ENCODE results near the gene FHIP2A. TPM values are rescaled to one million over a fixed set of nuclear protein-coding genes. Genes with fewer than 3 reads are reported as not detected.
A peak's percentile ranks its signal among the peaks of the same experiment; 100 is the strongest.
"Not testable (repeated sequence)": the region's sequence is repeated elsewhere in the genome, so short reads cannot be mapped to it uniquely, and the experiment has no call there.

Gene FHIP2A
- polyA plus RNA-seq, 1 donor: 18.8 TPM

DNA sequence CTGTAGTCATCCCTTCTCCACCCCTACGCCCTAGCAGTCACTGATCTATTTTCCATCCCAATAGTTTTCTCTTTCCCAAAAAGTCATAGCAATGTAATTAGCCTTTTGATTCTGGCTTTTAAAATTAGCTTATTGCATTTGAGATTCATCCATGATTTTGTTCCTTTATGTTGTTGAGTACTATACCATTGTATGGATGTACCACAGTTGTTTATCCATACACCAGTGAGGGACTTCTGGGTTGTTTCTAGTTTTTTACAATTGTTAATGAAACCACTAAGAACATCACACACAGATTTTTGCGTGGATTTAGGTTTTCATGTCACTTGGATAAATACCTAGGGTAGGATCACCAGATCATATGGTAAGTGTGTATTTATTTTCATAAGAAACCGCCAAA lies 16.1 kb downstream of the FHIP2A start:
- H3K27ac ChIP-seq (ENCODE audit: low read length): no peak overlapping the region
- no peak for DNase-seq
- WGBS (ENCODE audit: insufficient coverage, low lambda C conversion rate): 100% methylated on average over 2 of the region's 3 CpGs

DNA sequence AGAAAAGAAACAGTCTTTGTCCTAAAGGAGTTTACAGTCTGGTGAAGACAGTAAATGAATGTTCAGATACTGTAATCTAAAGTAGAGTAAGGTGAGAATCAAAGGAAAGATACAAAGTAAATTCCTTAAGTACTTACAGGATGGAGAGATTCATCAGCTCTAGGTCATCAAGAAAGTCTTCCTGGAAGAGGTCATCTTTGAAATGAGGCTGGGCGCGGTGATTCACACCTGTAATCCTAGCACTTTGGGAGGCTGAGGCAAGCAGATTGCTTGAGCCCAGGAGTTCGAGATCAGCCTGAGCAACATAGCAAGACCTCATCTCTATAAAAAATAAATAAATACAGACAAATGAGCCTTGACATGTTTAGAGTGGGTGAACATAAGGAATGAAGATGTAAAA lies 18.3 kb downstream of the FHIP2A start:
- peaks cover 73% of the 10 kb centered on the region for H3K36me3 ChIP-seq (ENCODE audit: control insufficient read depth, insufficient read depth, low read length)
- H3K4me1 ChIP-seq (ENCODE audit: control insufficient read depth, insufficient read depth, low read length): no peaks in the 10 kb centered on the region
- H3K27me3 ChIP-seq (ENCODE audit: control insufficient read depth, insufficient read depth, low read length): no peaks in the 10 kb centered on the region
- no CpG with 5 or more reads among the region's 3 CpGs for WGBS (ENCODE audit: insufficient coverage, low lambda C conversion rate)
- no peak for DNase-seq
- H3K4me3 ChIP-seq (ENCODE audit: low read length): no peak overlapping the region
- H3K9me3 ChIP-seq (ENCODE audit: control insufficient read depth, low read depth, low read length): no peaks in the 10 kb centered on the region
- H3K27ac ChIP-seq (ENCODE audit: low read length): no peak overlapping the region

More for the DNA sequence above, 16.1 kb downstream of the FHIP2A start:
- H3K27me3 ChIP-seq (ENCODE audit: control insufficient read depth, insufficient read depth, low read length): no peaks in the 10 kb centered on the region
- no peaks in the 10 kb centered on the region for H3K9me3 ChIP-seq (ENCODE audit: control insufficient read depth, low read depth, low read length)
- no peaks in the 10 kb centered on the region for H3K4me1 ChIP-seq (ENCODE audit: control insufficient read depth, insufficient read depth, low read length)
- H3K4me3 ChIP-seq (ENCODE audit: low read length): no peak overlapping the region
- H3K36me3 ChIP-seq (ENCODE audit: control insufficient read depth, insufficient read depth, low read length): peaks cover 65% of the 10 kb centered on the region

DNA sequence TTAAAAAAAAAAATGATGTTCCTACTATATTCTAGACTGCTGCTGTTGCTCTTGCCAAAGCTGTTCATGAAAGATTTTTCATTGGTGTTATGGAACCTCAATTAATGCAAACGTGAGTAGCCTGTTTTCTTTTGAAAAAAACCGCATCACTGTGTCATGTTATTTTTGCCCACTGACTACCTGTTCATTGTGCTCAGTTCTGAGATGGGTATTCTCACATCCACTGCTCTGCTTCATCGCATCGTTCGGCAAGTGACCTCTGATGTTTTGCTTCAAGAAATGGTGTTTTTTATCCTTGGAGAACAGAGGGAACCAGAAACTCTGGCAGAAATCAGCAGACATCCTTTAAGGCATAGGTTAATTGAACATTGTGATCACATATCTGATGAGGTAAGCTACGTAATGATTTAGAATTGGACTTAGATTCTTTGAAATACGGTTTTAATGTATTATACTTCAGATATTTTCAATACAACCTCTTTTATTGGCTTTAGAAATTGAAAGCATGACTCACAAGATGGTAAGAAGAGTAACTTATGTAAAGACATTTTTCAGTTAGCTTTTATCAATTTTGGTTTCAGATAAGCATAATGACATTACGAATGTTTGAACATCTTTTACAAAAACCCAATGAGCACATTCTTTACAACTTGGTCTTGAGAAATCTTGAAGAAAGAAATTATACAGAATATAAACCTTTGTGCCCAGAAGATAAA lies 24.6 kb downstream of the FHIP2A start:
- WGBS (ENCODE audit: insufficient coverage, low lambda C conversion rate): 93% methylated on average over 3 of the region's 8 CpGs
- no peaks in the 10 kb centered on the region for H3K27me3 ChIP-seq (ENCODE audit: control insufficient read depth, insufficient read depth, low read length)
- H3K27ac ChIP-seq (ENCODE audit: low read length): no peak overlapping the region
- H3K4me3 ChIP-seq (ENCODE audit: low read length): no peak overlapping the region
- no peak for DNase-seq
- no peaks in the 10 kb centered on the region for H3K9me3 ChIP-seq (ENCODE audit: control insufficient read depth, low read depth, low read length)
- peaks cover 69% of the 10 kb centered on the region for H3K36me3 ChIP-seq (ENCODE audit: control insufficient read depth, insufficient read depth, low read length)
- H3K4me1 ChIP-seq (ENCODE audit: control insufficient read depth, insufficient read depth, low read length): no peaks in the 10 kb centered on the region

DNA sequence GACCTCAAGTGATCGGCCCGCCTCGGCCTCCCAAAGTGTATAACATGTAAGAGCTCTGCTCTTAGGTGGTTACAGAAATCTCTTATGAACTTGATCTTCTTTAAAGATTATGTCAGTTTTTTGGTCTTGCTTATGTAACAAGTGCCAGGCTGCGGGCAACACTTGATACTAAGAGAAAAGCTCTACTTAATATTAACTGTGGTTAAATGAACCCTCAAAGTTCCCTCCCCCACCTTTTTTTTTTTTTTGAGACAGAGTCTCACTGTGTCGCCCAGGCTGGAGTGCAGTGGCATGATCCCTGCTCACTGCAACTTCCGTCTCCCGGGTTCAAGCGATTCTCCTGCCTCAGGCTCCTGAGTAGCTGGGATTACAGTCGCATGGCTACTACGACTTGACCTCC lies 25.9 kb downstream of the FHIP2A start:
- not testable (repeated sequence) for DNase-seq; H3K4me1 ChIP-seq (ENCODE audit: control insufficient read depth, insufficient read depth, low read length); H3K9me3 ChIP-seq (ENCODE audit: control insufficient read depth, low read depth, low read length); H3K4me3 ChIP-seq (ENCODE audit: low read length); H3K27me3 ChIP-seq (ENCODE audit: control insufficient read depth, insufficient read depth, low read length); H3K27ac ChIP-seq (ENCODE audit: low read length)
- peaks cover 63% of the 10 kb centered on the region for H3K36me3 ChIP-seq (ENCODE audit: control insufficient read depth, insufficient read depth, low read length)
- no CpG with 5 or more reads among the region's 10 CpGs for WGBS (ENCODE audit: insufficient coverage, low lambda C conversion rate)

DNA sequence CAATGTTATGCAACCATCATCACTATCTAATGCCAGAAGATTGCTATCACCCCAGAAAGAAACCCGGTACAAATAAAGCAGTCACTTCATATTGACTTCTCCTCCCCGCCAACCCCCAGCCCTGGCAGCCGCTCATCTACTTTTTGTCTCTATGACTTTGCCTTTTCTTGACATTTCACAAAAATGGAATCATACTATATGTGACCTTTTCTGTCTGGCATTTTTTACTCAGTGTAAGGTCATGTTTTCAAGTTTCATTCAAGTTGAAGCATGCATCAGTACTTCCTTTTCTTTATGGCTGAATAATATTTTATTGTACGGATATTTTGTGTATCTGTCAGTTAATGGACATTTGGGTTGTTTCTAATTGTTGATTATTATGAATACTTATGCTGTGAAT lies 28.1 kb downstream of the FHIP2A start:
- 100% methylated on average over 2 of the region's 4 CpGs for WGBS (ENCODE audit: insufficient coverage, low lambda C conversion rate)
- DNase-seq: no peak
- Histone ChIP-seq H3K27me3 (ENCODE audit: control insufficient read depth, insufficient read depth, low read length) (no peaks in the 10 kb centered on the region), H3K4me3 (ENCODE audit: low read length) (no peak overlapping the region), H3K27ac (ENCODE audit: low read length) (no peak overlapping the region), H3K4me1 (ENCODE audit: control insufficient read depth, insufficient read depth, low read length) (no peaks in the 10 kb centered on the region), H3K36me3 (ENCODE audit: control insufficient read depth, insufficient read depth, low read length) (peaks cover 52% of the 10 kb centered on the region), H3K9me3 (ENCODE audit: control insufficient read depth, low read depth, low read length) (no peaks in the 10 kb centered on the region)

DNA sequence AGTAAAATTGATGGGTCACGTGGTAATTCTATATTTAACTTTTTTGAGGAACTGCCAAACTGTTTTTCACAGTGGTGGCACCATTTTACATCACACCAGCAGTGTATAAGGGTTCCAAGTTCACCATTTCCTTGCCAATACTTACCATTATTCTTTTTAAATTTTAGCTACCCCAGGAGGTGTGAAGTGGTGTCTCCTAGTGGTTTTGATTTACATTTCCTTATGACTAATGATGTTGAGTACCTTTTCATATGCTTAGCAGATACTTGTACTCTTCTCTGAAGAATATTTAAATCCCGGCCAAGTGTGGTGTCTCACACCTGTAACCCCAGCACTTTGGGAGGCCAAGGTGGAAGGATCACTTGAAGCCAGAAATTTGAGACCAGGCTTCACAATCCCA lies 28.5 kb downstream of the FHIP2A start:
- Histone ChIP-seq H3K9me3 (ENCODE audit: control insufficient read depth, low read depth, low read length) (no peaks in the 10 kb centered on the region), H3K36me3 (ENCODE audit: control insufficient read depth, insufficient read depth, low read length) (peaks cover 48% of the 10 kb centered on the region), H3K27me3 (ENCODE audit: control insufficient read depth, insufficient read depth, low read length) (no peaks in the 10 kb centered on the region), H3K4me1 (ENCODE audit: control insufficient read depth, insufficient read depth, low read length) (no peaks in the 10 kb centered on the region), H3K27ac (ENCODE audit: low read length) (no peak overlapping the region), H3K4me3 (ENCODE audit: low read length) (no peak overlapping the region)
- 57% methylated on average over 1 of the region's 2 CpGs for WGBS (ENCODE audit: insufficient coverage, low lambda C conversion rate)
- no peak for DNase-seq

DNA sequence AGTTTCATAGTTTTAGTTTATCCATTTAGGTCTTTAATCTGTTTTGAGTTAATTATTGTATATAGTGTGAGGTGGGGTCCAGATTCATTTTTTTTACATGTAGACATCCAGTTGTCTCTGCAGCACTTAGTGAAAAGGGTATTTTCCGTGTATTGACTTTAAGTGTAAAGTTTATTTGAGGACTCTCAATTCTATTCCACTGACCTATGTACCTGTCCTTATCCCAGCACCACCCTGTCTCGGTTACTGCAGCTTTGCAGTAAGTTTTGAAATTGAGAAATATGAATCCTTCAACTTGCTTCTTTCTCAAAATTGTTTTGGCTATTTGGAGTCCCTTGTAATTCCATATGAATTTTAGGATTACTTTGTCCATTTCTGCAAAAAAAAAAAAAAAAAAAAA lies 29.8 kb downstream of the FHIP2A start:
- Histone ChIP-seq H3K36me3 (ENCODE audit: control insufficient read depth, insufficient read depth, low read length) (peaks cover 49% of the 10 kb centered on the region), H3K9me3 (ENCODE audit: control insufficient read depth, low read depth, low read length) (no peaks in the 10 kb centered on the region)
- WGBS (ENCODE audit: insufficient coverage, low lambda C conversion rate): no CpG with 5 or more reads among the region's 2 CpGs

DNA sequence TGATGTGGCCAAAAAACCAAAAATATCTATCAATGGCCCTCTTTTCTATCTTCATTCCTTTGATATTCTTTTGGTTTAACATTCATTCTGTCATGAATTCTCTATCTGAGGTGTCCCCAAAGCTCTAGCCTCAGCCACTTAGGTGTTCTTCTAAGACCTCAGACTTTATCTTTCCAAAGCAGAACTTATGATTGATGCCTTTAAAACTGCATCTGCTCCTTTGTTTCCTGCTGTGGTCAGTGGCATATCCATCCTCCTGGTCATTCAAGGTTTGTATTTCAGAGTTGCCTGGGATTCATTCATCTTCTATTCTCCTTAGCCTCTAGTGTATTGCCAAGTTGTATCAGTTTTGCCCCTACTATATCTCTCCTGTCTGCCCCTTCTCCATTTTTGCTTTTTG lies 30.6 kb downstream of the FHIP2A start:
- DNase-seq: no peak
- Histone ChIP-seq H3K27ac (ENCODE audit: low read length) (no peak overlapping the region), H3K36me3 (ENCODE audit: control insufficient read depth, insufficient read depth, low read length) (peaks cover 53% of the 10 kb centered on the region), H3K4me3 (ENCODE audit: low read length) (no peak overlapping the region), H3K9me3 (ENCODE audit: control insufficient read depth, low read depth, low read length) (no peaks in the 10 kb centered on the region), H3K4me1 (ENCODE audit: control insufficient read depth, insufficient read depth, low read length) (no peaks in the 10 kb centered on the region), H3K27me3 (ENCODE audit: control insufficient read depth, insufficient read depth, low read length) (no peaks in the 10 kb centered on the region)

More for the DNA sequence above, 29.8 kb downstream of the FHIP2A start:
- DNase-seq: peak in 1 of 2 donors; percentile 20
- no peak overlapping the region for H3K4me3 ChIP-seq (ENCODE audit: low read length)
- H3K4me1 ChIP-seq (ENCODE audit: control insufficient read depth, insufficient read depth, low read length): no peaks in the 10 kb centered on the region
- no peak overlapping the region for H3K27ac ChIP-seq (ENCODE audit: low read length)
- H3K27me3 ChIP-seq (ENCODE audit: control insufficient read depth, insufficient read depth, low read length): no peaks in the 10 kb centered on the region

DNA sequence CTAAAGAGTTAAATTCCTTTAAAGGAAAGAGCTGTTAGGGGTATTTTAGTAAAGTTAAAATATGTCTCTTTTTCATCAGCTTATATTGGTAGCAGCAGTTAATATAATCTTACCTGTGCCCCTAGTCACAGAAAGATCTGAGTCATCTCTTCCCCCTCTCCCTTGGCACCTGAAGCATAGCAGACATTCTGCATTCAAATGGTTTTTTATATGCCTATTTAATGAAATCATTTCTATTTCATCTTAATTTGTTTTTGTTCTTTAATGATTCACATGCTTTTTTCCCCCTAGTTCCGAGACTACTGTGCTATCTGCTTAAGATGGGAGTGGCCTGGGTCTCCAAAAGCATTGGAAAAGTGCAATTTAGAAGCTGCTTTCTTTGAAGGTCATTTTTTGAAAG lies 33.3 kb downstream of the FHIP2A start:
- 100% methylated on average over 1 of the region's 1 CpG for WGBS (ENCODE audit: insufficient coverage, low lambda C conversion rate)
- Histone ChIP-seq H3K4me3 (ENCODE audit: low read length) (no peak overlapping the region), H3K4me1 (ENCODE audit: control insufficient read depth, insufficient read depth, low read length) (no peaks in the 10 kb centered on the region), H3K9me3 (ENCODE audit: control insufficient read depth, low read depth, low read length) (no peaks in the 10 kb centered on the region), H3K27me3 (ENCODE audit: control insufficient read depth, insufficient read depth, low read length) (no peaks in the 10 kb centered on the region), H3K36me3 (ENCODE audit: control insufficient read depth, insufficient read depth, low read length) (peaks cover 40% of the 10 kb centered on the region), H3K27ac (ENCODE audit: low read length) (no peak overlapping the region)
- DNase-seq: no peak

DNA sequence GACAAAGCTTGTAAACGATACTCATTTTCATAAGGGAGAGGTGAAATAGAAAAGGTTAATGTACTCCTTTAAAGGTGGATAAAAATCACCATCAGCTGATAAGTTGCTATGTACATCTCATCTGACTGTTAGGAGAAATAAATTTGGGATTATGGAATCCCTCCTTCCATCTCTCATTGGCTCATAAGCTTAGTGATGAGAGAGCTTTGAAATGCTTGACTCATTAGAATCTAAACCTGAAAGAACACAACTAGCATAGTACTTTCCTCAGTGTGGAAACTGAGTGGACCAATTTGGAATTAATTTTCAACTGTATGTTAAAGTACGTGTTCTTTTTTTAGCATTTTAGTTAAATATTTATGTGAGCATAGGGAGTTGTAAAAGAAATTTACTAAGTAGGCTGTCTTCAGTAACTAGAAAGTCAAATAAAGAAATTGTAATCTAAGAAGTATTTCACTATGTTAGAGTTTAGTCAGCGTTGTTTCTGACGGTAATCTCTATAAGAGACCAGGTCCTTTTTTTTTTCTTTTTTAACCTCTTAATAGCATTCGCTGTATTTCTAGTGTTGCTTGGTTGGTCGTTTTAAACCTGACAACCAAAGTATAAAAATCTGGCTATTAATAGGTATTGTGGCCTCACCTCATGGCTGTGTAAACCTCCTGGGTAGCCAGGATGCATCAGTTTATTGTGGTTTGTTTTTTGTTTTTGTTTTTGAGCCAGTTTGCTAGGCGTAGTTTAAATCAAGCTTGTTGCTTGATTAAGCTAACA lies 34.4 kb downstream of the FHIP2A start:
- Histone ChIP-seq H3K27me3 (ENCODE audit: control insufficient read depth, insufficient read depth, low read length) (no peaks in the 10 kb centered on the region), H3K27ac (ENCODE audit: low read length) (no peak overlapping the region), H3K9me3 (ENCODE audit: control insufficient read depth, low read depth, low read length) (no peaks in the 10 kb centered on the region), H3K4me3 (ENCODE audit: low read length) (no peak overlapping the region), H3K36me3 (ENCODE audit: control insufficient read depth, insufficient read depth, low read length) (peaks cover 36% of the 10 kb centered on the region), H3K4me1 (ENCODE audit: control insufficient read depth, insufficient read depth, low read length) (no peaks in the 10 kb centered on the region)
- WGBS (ENCODE audit: insufficient coverage, low lambda C conversion rate): 73% methylated on average over 3 of the region's 7 CpGs
- no peak for DNase-seq
